GM11168 (cell line): Measurements from ENCODE around the gene TMSB10.
"Not testable (repeated sequence)": the region's sequence is repeated elsewhere in the genome, so short reads cannot be mapped to it uniquely, and the experiment has no call there.

Experiments used
- in situ Hi-C: fragments of 300-500 bp; cut with MboI; formaldehyde crosslinking; loops from one replicate; pipeline ENCODE4 v1.12.0; 2022; ENCODE audit warnings: low sequenced_read_pairs; ENCODE audit not compliant: unreplicated experiment

TMSB10 gene

GRCh38 chr2:84900971-84901370, 4.5 kb upstream of the TMSB10 start:
- in situ Hi-C loops: no loop called here

DNA sequence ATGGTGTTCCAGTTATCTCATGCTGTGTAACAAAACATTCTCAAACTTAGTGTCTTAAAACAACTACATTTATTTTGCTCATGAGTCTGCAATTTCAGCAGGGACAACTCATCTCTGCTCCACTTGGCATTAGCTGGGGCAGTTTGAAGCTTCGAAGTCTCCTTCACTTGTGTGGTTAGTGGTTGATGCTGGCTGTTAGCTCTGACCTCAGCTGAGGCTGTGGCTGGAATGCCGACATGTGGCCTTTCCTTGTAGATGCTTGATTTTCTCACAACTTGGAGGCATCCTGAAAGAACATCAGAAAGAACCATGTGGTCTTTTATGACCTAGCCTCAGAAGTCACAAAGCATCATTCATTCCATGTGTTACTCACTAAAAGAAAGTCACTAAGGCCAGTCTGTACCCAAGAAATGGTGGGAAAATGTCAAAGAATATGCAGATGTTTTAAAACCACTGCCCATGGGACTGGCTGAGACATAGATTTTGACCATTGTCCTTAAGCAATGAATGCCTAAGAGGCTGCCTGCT, 3.8 kb upstream of the TMSB10 start:
- in situ Hi-C loops: no loop called here

- in situ Hi-C loops: no loop called here
Measured at GRCh38 chr2:84902526-84902925, 2.9 kb upstream of the TMSB10 start.

GRCh38 chr2:84904151-84904550, 1.3 kb upstream of the TMSB10 start:
- in situ Hi-C loops: no loop called here

- in situ Hi-C loops: no loop called here
Measured at GRCh38 chr2:84904717-84905174, 710 bp upstream of the TMSB10 start.

DNA sequence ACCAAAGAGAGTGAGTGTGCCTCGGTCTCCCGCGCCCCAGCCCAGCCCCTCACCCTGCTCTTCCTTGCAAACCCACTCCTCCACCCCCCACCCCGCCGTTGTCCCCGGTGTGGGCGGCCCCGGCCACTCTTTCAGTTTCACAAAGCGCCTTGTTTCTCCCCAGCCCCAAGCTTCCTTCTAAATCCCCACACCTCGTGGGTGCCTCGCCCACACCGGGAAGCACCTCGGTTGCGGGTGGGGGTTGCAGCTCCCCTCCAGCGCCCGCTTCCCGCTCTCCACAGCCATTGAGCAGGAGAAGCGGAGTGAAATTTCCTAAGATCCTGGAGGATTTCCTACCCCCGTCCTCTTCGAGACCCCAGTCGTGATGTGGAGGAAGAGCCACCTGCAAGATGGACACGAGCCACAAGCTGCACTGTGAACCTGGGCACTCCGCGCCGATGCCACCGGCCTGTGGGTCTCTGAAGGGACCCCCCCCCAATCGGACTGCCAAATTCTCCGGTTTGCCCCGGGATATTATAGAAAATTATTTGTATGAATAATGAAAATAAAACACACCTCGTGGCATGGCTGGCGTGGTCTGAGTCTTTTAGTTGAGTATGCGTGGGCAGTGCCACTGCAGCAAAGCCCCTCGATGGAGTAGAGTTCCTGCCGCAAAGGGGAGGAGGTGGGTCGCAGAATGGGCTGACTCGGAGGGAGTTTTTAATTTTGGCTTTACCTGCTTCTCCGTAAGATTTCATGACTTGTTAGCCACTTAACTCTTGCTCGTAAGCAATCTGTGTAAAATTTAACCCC, 848 bp downstream of the TMSB10 start:
- in situ Hi-C loops: no loop called here

DNA sequence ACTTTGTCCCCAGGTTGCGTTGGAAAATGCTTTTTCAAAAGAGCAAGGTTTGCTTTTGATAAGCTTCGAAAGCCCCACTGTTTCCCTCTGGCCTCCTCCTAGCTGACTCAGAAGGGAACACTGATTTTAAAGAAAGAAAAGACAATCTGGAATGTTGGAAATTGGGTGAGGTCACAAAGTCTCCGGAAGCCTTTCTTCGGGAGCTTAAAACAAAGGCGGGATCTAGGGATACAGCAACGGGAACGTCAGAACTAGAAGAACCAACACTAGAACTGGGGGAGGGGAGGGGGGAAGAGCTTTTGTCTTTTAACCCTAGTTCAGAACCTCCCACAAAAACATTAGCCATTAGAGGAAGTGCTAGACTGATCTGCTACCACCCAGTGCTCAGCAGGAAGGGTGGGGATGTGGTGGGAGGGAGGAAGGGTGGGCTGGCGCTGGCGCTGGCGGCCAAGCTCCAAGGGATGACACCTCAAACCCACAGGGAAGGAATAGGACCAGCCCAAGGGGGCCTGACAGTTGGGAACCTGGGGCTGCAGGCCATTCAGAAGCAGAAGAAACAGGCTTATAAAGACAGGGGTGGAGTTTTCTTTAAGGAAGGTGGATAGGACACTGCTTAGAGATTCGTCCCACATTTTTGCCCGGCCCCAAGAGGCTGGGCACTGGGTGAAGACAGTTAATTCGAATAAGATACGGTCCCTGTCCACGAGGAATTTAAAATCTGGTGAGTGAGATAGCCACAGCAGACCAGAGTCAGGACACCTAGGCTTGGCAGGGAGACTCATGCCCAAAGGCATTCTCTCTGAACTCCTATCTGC, 1.7 kb downstream of the TMSB10 start:
- in situ Hi-C loops: no loop called here

DNA sequence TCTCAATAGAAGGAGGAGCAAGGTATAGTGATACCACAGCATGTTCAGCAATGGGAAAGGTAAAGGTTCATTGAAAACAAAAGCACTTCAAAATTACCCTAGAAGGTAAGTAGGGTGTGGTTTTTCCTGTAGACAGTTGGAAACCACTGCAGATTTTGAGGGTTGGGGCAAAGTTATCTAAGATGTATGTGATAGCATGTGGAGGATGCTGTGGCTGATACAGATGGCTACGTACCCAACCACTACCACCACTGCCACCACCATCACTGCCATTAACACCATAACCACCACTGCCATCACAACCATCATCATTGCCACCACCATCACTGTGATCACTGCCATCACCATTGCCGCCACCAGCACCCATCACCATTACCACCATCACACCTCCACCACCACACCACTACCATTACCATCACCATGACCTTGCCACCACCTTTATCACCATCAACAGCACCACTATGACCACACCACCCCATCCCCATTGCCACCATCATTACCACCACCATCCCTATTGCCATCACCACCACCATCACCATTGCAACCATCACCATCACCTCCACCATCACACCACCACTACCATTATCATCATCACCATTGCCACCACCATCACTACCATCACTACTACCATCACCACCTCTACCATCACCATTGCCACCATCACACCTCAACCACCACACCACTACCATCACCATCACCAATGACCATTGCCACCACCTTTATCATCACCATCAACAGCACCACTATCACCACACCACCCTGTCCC, 3.7 kb downstream of the TMSB10 start:
- in situ Hi-C loops: no loop called here

GRCh38 chr2:84911135-84911678, 5.8 kb downstream of the TMSB10 start:
- in situ Hi-C loops: no loop called here

DNA sequence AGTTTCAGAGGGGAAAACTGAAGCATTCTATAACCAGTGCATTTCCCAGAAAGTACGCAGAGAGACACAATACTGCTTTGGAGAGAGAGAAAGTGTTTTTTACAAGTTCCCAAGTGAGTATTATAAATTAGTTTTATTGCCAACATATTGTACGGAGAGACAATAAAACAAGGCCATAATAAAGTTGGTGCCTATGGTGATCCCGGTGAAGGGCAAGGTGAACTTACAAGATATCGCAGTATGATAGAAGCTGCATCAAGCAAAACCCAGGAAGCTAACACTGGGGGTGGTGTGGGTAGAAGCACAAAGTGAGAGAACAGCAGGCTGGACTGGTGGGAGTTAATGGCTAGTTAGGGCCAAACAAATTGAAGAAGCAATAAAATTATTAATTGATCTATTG, 7.5 kb downstream of the TMSB10 start:
- in situ Hi-C loops: no loop called here

GRCh38 chr2:84914334-84914733, 8.9 kb downstream of the TMSB10 start:
- in situ Hi-C loops: no loop called here

- in situ Hi-C loops: not testable (repeated sequence)
Measured at GRCh38 chr2:84915675-84916074, 10.2 kb downstream of the TMSB10 start.

GRCh38 chr2:84917821-84918220, 12.4 kb downstream of the TMSB10 start:
- in situ Hi-C loops: not testable (repeated sequence)

- in situ Hi-C loops: no loop called here
Measured at GRCh38 chr2:84918430-84918829, 13.0 kb downstream of the TMSB10 start.

- in situ Hi-C loops: no loop called here
Measured at GRCh38 chr2:84919885-84920580, 14.6 kb downstream of the TMSB10 start.

DNA sequence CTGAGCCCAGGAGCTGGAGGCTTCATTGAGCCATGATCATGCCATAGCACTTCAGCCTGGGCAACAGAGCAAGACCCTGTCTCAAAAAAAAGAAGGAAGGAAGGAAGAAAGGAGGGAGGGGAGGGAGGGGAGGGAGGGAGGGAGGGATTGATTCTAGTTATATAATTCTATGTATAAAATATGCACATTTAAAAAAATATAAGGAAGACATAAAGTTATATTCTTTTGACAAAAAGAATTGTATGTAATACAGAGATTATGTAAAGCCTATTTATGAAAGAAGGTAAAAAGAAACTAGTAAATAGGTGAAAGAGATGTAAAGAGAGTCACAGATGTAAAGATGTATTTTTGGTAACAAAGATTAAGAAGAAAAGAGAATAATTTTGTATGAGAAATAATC, 17.6 kb downstream of the TMSB10 start:
- in situ Hi-C loops: no loop called here

GRCh38 chr2:84924173-84925106, 19.0 kb downstream of the TMSB10 start:
- in situ Hi-C loops: no loop called here

- in situ Hi-C loops: no loop called here
Measured at GRCh38 chr2:84925336-84925723, 19.9 kb downstream of the TMSB10 start.
